ENCODE measurements around the gene SPTBN2. TPM values are rescaled to one million over a fixed set of nuclear protein-coding genes. Genes with fewer than 3 reads are reported as not detected.

Gene SPTBN2
- total RNA-seq, 1 experiment from 2014 or later, result 18.5 TPM

GRCh38 chr11:66744485-66745355 lies 15.7 kb upstream of the SPTBN2 start:
- peak; percentile 57; the same call in 1 of the 2 replicates for TF ChIP-seq SIN3A (IDR thresholded peaks at IDR 0.05; ENCODE audit: low read depth)
- TF ChIP-seq POLR2A (IDR thresholded peaks at IDR 0.05; ENCODE audit: borderline replicate concordance, extremely low read depth, insufficient read depth, insufficient read length), result peak; percentile 81
- TF ChIP-seq SRF (IDR thresholded peaks at IDR 0.05; ENCODE audit: low read depth), result no peak
- TF ChIP-seq ZNF274 (IDR thresholded peaks at IDR 0.05; ENCODE audit: low read depth, low read length), result no peak
- peak; percentile 92 for TF ChIP-seq EGR1 (IDR thresholded peaks at IDR 0.05; ENCODE audit: low read depth)
- TF ChIP-seq POLR2AphosphoS5 (IDR thresholded peaks at IDR 0.05; ENCODE audit: low read depth, low read length), result peak; percentile 92
- no peak for TF ChIP-seq JUND (IDR thresholded peaks at IDR 0.05)
- TF ChIP-seq MAX (IDR thresholded peaks at IDR 0.05), result peak; percentile 67
- peak; percentile 81; the same call in 1 of the 2 replicates for TF ChIP-seq ZFX (IDR thresholded peaks at IDR 0.05)
- Histone ChIP-seq H2AFZ (ENCODE audit: low read depth, low read length, poor library complexity, severe bottlenecking) (peak overlapping the region; percentile 32), H3K36me3 (ENCODE audit: control insufficient read depth in 1 of 2, insufficient read depth in 2 of 2, low read length in 2 of 2) (no peaks in the 10 kb centered on the region), H3K9me2 (ENCODE audit: insufficient read depth) (no peaks in the 10 kb centered on the region), H3K79me2 (ENCODE audit: insufficient read depth, low read length) (peaks cover 11% of the 10 kb centered on the region; the same call in 1 of the 2 replicates), H3K27ac (ENCODE audit: low read depth, low read length) (peak overlapping the region; percentile 85), H3K4me3 (replicated peaks in 1 of 2; ENCODE audit: low read depth in 1 of 2, low read length in 2 of 2) (peak overlapping the region; percentile 74 to 89), H3K4me1 (ENCODE audit: control insufficient read depth in 1 of 2, insufficient read depth in 2 of 2, low read length in 2 of 2) (peaks cover 8 to 28% of the 10 kb centered on the region in 2 experiments), H4K20me1 (ENCODE audit: insufficient read depth) (no peaks in the 10 kb centered on the region), H3K27me3 (ENCODE audit: insufficient read depth, low read length) (no peaks in the 10 kb centered on the region), H3K9me3 (ENCODE audit: control insufficient read depth in 1 of 2, insufficient read depth in 1 of 2, low read depth in 1 of 2, low read length in 2 of 2) (no peaks in the 10 kb centered on the region), H3K9ac (ENCODE audit: low read length) (peak overlapping the region; percentile 83), H3K4me2 (ENCODE audit: low read length) (peak overlapping the region; percentile 98)
- RAD21 ChIA-PET (ENCODE audit: low non-redundant PET in 1 of 2, low total read pairs in 2 of 2, uncharacterized antibody in 2 of 2, unreplicated experiment in 2 of 2), result no interaction called here
- peak; percentile 81 for ATAC-seq
- intact Hi-C loops (cut with micrococcal nuclease), result no loop called here
- DNase-seq (ENCODE audit: low read depth, low spot score), result peak; percentile 49
- no TSS peak for BruUV-seq (replicated peaks)
- CTCF ChIA-PET, result no interaction called here
- POLR2A ChIA-PET, result no interaction called here

Measured in HCT116 (cell line).